ENCODE measurements around the gene PROKR2. TPM values are rescaled to one million over a fixed set of nuclear protein-coding genes. Genes with fewer than 3 reads are reported as not detected.

Gene PROKR2
- total and polyA plus RNA-seq, 2 of the 8 experiments (the other 6 are each of a cell fraction or from before 2014, with no cell fraction given) = 3.3 to 7.7 TPM

- no peak for TF ChIP-seq RAD21 (IDR thresholded peaks at IDR 0.05 in 1 of 2, conservative IDR thresholded peaks at IDR 0.05 in 1 of 2; ENCODE audit: low read depth in 2 of 2, low read length in 2 of 2)
Measured at GRCh38 chr20:5328268-5328667, 11.5 kb upstream of the PROKR2 start (continued).

All from H1 (cell line).